Cerebellar nuclear complex (tissue), 1 donor: ENCODE results near the gene OR51B4.
"Not testable (repeated sequence)": the region's sequence is repeated elsewhere in the genome, so short reads cannot be mapped to it uniquely, and the experiment has no call there.

Experiments
- DNase-seq, 2 experiments: peaks; one replicate each; lab custom pipeline; 2025; lab: John Stamatoyannopoulos, UW

OR51B4 gene

DNA sequence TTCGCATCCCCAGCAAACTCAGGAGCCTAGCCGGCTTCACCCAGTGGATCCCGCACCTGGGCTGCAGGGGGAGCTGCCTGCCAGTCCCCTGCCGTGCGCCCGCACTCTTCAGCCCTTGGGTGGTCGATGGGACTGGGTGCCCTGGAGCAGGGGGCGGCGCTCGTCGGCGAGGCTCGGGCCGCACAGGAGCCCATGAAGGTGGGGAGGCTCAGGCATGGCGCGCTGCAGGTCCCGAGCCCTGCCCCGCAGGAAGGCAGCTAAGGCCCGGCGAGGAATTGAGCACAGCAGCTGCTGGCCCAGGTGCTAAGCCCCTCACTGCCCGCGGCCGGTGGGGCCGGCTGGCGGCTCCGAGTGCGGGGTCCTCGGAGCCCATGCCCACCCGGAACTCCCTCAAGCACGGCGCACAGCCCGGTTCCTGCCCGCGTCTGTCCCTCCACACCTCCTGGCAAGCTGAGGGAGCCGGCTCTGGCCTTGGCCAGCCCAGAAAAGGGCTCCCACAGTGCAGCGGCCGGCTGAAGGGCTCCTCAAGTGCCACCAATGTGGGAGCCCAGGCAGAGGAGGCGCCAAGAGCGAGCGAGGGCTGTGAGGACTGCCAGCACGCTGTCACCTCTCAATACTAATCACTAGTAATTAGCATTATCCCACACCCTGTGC lies 7.3 kb downstream of the OR51B4 start:
- not testable (repeated sequence) for DNase-seq

DNA sequence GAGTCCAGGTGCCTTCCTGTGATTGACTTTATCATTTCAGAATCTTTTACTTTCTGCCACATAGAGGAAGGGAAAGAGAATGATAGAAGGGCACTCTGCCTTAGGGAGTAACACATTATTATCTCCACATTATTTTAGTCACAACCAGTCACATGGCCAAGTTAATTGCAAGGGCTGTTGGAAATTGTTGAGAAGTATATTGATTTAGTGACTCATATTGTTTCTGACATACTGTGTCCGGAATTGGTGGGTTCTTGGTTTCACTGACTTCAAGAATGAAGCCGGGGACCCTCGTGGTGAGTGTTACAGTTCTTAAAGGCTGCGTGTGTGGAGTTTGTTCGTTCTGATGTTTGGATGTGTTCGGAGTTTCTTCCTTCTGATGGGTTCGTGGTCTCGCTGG lies 8.7 kb downstream of the OR51B4 start:
- no peak for DNase-seq

DNA sequence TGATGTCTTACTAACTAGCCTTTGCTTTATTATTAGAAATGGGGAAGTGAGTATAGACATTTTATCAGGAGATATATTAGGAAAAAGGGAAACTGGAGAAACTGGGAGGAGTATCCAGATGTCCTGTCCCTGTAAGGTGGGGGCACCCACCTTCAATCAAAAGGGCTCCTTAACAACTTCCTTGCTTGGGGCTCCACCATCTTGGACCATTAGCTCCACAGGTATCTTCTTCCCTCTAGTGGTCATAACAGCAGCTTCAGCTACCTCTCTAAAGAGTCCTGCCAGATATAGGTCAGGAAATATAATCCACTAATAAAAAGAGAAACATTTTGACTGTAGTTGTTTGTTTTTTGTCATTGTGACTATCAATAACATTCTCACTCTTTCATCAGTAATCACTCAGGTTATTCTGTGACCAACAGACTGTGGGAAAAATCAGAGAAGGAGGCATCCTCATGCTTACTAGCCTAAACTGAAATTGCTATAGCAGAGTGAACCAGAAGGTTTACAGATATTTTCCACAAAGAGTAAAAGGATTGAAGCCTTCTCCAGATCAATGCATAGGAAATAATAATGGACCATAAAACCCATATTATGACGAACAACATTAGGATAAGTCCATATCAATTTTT lies 10.4 kb downstream of the OR51B4 start:
- no peak for DNase-seq

DNA sequence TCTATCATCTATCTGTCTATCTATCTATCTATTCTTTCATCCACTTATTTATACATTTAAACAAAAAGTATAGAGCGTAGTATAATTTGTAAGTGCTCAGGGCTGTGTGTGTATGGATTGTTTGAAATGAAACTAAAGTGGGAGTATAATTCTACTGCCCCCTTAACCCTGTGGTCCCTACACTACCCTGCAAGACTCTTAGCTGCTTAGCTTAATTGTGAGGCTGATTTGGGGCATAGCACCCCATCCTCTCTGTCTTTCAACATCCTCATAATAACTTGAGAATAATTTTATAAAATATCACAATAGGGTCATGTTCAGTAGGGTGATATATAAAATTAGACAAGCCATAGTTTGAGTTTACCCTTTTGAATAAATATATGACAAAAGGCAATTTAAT lies 11.6 kb downstream of the OR51B4 start:
- DNase-seq: no peak

DNA sequence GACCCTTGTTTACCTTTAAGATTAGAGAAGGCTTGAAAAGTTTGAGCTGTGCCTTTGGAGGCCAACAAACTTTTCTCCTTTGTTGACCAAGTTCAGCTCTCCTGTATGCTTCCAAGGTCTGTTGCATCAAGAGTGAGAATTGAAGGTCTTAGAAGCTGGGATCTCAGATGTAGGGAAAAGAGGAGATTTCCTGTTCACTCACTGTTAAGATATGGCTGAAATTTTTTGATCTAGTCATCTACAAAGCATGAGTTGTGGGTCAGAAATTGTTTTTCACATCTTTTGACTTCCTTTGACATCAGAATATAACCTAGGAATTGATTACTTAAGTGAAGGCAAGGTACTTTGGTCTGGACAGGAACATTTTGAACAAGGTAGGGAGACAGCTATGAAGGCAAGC lies 12.1 kb downstream of the OR51B4 start:
- no peak for DNase-seq

DNA sequence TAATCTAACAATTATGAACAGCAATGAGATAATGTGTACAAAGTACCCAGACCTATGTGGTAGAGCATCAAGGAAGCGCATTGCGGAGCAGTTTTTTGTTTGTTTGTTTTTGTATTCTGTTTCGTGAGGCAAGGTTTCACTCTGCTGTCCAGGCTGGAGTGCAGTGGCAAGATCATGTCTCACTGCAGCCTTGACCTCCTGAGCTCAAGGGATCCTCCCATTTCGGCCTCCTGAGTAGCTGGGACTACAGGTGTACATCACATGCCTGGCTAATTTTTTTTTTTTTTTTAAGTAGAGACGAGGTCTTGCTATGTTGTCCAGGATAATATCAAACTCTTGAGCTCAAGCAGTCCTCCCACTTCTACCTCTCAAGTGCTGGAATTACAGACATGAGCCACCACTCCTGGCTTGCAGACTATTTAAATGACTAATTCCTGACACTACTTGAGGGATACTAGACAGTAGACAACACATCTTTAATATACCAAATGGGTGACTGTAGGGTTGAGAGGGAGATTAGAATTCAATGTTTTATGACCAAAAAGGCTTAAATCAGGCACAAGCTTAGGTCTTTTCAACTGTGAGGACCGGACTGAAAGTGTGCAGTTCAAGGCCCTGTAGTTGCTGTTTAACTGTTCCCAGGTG lies 12.7 kb downstream of the OR51B4 start:
- DNase-seq: no peak

- no peak for DNase-seq
Measured at GRCh38 chr11:5288108-5288905, 13.4 kb downstream of the OR51B4 start.

GRCh38 chr11:5286901-5287300 lies 14.8 kb downstream of the OR51B4 start:
- no peak for DNase-seq

- no peak for DNase-seq
Measured at GRCh38 chr11:5286351-5286750, 15.4 kb downstream of the OR51B4 start.

- DNase-seq: no peak
Measured at GRCh38 chr11:5285703-5286340, 15.9 kb downstream of the OR51B4 start.

- DNase-seq: no peak
Measured at GRCh38 chr11:5284637-5285036, 17.1 kb downstream of the OR51B4 start.

DNA sequence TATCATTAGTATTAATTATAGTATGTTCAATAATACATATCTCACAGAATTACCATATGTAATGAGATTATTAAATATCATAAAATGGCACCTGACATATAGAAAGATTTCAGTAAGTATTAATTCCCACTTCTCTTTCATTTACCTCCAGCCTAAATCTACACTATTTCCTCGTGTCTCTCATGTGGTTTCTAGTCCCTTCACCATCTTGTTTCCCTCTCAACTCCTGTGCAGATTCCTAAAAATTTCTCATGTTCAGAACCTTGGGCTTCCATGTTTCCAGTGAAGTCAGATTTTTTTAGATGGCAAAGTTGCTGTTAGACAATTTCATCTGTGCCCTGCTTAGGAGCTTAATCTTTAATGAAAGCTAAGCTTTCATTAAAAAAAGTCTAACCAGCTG lies 17.9 kb downstream of the OR51B4 start:
- DNase-seq: no peak

- no peak for DNase-seq
Measured at GRCh38 chr11:5283086-5283485, 18.7 kb downstream of the OR51B4 start.

GRCh38 chr11:5282628-5283027 lies 19.1 kb downstream of the OR51B4 start:
- DNase-seq: no peak

GRCh38 chr11:5281596-5281995 lies 20.1 kb downstream of the OR51B4 start:
- DNase-seq: no peak

GRCh38 chr11:5280582-5281102 lies 21.1 kb downstream of the OR51B4 start:
- no peak for DNase-seq

GRCh38 chr11:5279471-5280090 lies 22.2 kb downstream of the OR51B4 start:
- DNase-seq: no peak

DNA sequence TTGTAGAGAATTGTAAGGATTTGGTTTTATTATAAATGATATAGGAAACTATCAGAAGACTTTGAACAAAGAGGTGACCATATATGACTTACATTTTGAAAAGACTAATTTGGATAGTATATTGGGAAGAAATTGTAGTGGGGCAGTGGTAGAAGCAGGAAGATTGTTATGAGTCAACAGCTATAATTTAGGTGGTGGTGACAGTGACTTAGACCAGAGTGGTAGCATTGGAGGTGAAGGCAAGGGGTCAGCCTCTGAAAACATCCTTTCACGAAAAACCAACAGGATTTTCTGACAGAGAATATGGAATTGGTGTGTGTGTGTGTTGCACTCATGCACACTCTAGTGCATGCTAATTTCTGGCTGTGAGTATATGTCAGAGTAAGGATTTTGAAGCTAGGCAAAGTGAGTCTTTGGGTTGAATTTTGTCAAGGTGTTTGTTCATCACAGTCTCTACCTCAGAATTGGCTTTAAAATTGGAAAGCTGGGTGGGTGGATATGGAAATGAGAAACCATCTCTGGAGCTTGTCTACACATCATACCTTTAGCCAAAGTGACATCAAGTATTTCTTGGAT lies 23.9 kb downstream of the OR51B4 start:
- no peak for DNase-seq

GRCh38 chr11:5276697-5277096 lies 25.0 kb downstream of the OR51B4 start:
- DNase-seq: no peak

GRCh38 chr11:5275369-5276110 lies 26.2 kb downstream of the OR51B4 start:
- no peak for DNase-seq
